ENCODE data around the gene MSL3B.

Gene MSL3B

DNA sequence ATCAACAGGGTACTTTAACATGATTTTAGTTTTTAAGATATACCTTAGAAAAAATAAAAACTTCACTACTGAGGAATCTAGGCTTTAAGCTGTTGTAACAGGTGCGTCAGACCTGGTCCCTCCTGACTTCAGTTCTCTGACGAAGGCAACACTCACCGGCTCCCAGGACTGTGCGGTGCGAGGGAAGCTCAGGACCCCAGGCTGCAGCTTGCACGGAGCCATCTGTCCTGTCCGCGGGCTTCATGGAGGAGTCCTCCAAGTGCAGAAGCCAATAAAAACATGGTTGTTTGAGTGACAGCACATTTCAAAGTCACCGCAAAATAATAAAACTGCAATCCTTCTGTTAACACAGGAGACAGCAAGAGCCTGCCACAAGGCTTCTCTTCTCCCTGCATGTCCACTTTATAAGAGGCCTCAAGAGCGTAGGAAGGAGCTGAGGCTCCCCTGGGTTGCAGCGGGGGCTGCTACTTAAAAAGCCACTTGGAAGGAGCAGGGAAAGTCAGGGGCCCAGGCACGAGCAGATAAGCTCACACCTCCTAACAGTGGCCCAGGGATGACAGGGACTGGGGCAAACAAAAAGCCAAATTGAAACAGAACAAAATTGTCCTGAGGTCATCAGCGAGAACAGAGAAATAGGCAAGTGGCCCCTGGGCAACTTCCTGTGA is 18.4 kb downstream of the MSL3B start:
- TF ChIP-seq POLR2AphosphoS5 (IDR thresholded peaks at IDR 0.05; ENCODE audit: low read depth), result no peak
- TF ChIP-seq, protein P1, sequence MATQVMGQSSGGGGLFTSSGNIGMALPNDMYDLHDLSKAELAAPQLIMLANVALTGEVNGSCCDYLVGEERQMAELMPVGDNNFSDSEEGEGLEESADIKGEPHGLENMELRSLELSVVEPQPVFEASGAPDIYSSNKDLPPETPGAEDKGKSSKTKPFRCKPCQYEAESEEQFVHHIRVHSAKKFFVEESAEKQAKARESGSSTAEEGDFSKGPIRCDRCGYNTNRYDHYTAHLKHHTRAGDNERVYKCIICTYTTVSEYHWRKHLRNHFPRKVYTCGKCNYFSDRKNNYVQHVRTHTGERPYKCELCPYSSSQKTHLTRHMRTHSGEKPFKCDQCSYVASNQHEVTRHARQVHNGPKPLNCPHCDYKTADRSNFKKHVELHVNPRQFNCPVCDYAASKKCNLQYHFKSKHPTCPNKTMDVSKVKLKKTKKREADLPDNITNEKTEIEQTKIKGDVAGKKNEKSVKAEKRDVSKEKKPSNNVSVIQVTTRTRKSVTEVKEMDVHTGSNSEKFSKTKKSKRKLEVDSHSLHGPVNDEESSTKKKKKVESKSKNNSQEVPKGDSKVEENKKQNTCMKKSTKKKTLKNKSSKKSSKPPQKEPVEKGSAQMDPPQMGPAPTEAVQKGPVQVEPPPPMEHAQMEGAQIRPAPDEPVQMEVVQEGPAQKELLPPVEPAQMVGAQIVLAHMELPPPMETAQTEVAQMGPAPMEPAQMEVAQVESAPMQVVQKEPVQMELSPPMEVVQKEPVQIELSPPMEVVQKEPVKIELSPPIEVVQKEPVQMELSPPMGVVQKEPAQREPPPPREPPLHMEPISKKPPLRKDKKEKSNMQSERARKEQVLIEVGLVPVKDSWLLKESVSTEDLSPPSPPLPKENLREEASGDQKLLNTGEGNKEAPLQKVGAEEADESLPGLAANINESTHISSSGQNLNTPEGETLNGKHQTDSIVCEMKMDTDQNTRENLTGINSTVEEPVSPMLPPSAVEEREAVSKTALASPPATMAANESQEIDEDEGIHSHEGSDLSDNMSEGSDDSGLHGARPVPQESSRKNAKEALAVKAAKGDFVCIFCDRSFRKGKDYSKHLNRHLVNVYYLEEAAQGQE (IDR thresholded peaks at IDR 0.05; ENCODE audit: insufficient replicate concordance, low read depth), result no peak
- no peak for DNase-seq (ENCODE audit: low read depth in 1 of 2, low spot score in 1 of 2)
- Histone ChIP-seq H3K27me3 (ENCODE audit: insufficient read depth, poor library complexity, severe bottlenecking) (no peaks in the 10 kb centered on the region), H3K4me3 (replicated peaks; ENCODE audit: insufficient read depth, low read length) (no peak overlapping the region), H3K27ac (replicated peaks) (no peak overlapping the region)

DNA sequence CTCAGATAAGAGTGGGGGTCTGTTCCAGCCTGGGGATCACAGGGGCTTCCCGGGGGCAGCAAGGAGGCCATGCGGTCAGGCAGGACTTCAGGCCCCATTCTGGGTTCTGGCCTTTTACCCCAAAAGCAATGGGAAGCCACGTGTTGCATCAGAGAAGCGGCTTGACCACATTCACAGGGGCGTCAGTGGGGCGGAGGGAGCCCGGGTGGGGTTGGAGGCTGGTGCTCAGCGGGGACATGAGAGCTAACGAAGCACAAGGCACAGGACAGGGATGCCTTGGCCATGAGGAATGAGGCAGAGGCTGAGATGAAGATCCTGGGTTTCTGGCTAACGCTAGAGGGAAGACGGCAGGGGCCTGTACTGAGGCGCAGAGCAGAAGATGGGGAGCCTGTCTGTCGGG is 19.9 kb downstream of the MSL3B start:
- H3K27me3 ChIP-seq (ENCODE audit: insufficient read depth, poor library complexity, severe bottlenecking), result no peaks in the 10 kb centered on the region
- no peak overlapping the region for H3K4me3 ChIP-seq (replicated peaks; ENCODE audit: insufficient read depth, low read length)
- no peak overlapping the region for H3K27ac ChIP-seq (replicated peaks)
- no peak for DNase-seq (ENCODE audit: low read depth in 1 of 2, low spot score in 1 of 2)
- TF ChIP-seq SPI1 (IDR thresholded peaks at IDR 0.05; ENCODE audit: borderline replicate concordance, low read depth), result no peak
- no peak for TF ChIP-seq POLR2AphosphoS5 (IDR thresholded peaks at IDR 0.05; ENCODE audit: low read depth)
- no peak for TF ChIP-seq GABPA (IDR thresholded peaks at IDR 0.05; ENCODE audit: low read depth)
- no peak for TF ChIP-seq CTCF (IDR thresholded peaks at IDR 0.05; ENCODE audit: insufficient read depth, low read length)
- TF ChIP-seq, protein P1 (IDR thresholded peaks at IDR 0.05; ENCODE audit: insufficient replicate concordance, low read depth), result no peak

DNA sequence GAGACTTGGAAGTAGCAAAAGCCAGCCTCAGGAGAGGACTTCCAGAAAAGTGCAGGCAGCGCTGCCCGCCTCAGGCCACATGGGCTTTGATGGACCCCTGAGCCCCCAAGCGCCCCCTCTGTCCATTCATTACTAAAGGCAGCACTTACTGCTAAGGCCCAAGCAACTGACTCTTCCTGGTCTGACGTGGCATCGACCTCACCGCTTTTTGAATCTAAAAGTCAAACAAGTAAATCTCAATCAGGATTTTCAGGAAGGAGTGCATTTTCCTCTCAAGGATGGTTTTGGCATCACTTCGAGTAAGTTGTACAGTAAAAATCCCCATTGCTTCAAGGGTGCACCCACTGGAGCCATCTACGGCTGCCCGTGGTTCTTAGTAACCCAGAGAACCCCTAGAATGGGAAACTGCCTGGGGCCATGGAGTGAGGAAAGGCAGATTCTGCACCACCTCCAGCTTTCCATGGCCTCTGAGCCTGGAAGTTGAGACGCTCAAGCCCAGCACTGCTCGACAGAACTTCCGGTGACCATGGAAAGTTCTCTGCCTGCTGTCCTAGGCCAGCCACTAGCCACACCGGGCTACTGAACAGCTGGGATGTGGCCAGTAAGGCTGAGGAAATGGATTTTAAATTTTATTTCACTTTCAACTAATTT is 20.8 kb downstream of the MSL3B start:
- TF ChIP-seq SPI1 (IDR thresholded peaks at IDR 0.05; ENCODE audit: borderline replicate concordance, low read depth) (no peak), GABPA (IDR thresholded peaks at IDR 0.05; ENCODE audit: low read depth) (no peak), CTCF (IDR thresholded peaks at IDR 0.05; ENCODE audit: insufficient read depth, low read length) (no peak), POLR2AphosphoS5 (IDR thresholded peaks at IDR 0.05; ENCODE audit: low read depth) (no peak)
- TF ChIP-seq, protein P1 (IDR thresholded peaks at IDR 0.05; ENCODE audit: insufficient replicate concordance, low read depth), result no peak
- DNase-seq (ENCODE audit: low read depth in 1 of 2, low spot score in 1 of 2), result no peak
- no peak overlapping the region for H3K27ac ChIP-seq (replicated peaks)
- H3K27me3 ChIP-seq (ENCODE audit: insufficient read depth, poor library complexity, severe bottlenecking), result no peaks in the 10 kb centered on the region
- no peak overlapping the region for H3K4me3 ChIP-seq (replicated peaks; ENCODE audit: insufficient read depth, low read length)
